ENCODE results near the gene TENM4. TPM values are rescaled to one million over a fixed set of nuclear protein-coding genes. Genes with fewer than 3 reads are reported as not detected.

TENM4 gene
- total RNA-seq, 2 experiments from 2014 or later = not detected

GRCh38 chr11:78800756-78801155 lies 640.1 kb downstream of the TENM4 start:
- H3K36me3 ChIP-seq (ENCODE audit: insufficient read depth, low read length) = no peaks in the 10 kb centered on the region
- intact Hi-C loops (cut with micrococcal nuclease; ENCODE audit: unreplicated experiment) = no loop called here
- POLR2A ChIA-PET = interaction anchor here (0.6 kb wide), 1 partner anchor 10 kb away, joined by 3 read pairs; no protein-coding TSS in a partner anchor
- no peak for DNase-seq (ENCODE audit: low spot score)
- no peak overlapping the region for H3K4me3 ChIP-seq (ENCODE audit: low read depth, low read length, poor library complexity, severe bottlenecking)
- H4K20me1 ChIP-seq (ENCODE audit: insufficient read depth, low read length) = no peaks in the 10 kb centered on the region
- BruUV-seq (replicated peaks) = no TSS peak
- no peaks in the 10 kb centered on the region for H3K4me1 ChIP-seq (ENCODE audit: insufficient read depth, low read length, poor library complexity, severe bottlenecking)
- H3K4me2 ChIP-seq (ENCODE audit: low read length) = no peak overlapping the region
- TF ChIP-seq CTCF (conservative IDR thresholded peaks at IDR 0.05; ENCODE audit: low read length) = no peak
- no peak for TF ChIP-seq EZH2phosphoT487 (IDR thresholded peaks at IDR 0.05; ENCODE audit: borderline replicate concordance, low read depth, low read length)
- no peaks in the 10 kb centered on the region for H3K79me2 ChIP-seq (ENCODE audit: insufficient read depth, low read depth, low read length)
- H3K9me2 ChIP-seq (ENCODE audit: insufficient read depth, low read length) = no peaks in the 10 kb centered on the region
- H3K9me3 ChIP-seq (ENCODE audit: low read length) = no peaks in the 10 kb centered on the region
- CTCF ChIA-PET (ENCODE audit: unreplicated experiment) = no interaction called here
- no peak overlapping the region for H2AFZ ChIP-seq (ENCODE audit: low read length)
- H3K27ac ChIP-seq (ENCODE audit: low read depth, low read length, poor library complexity, severe bottlenecking) = no peak overlapping the region

- Histone ChIP-seq H3K4me1 (ENCODE audit: insufficient read depth, low read length, poor library complexity, severe bottlenecking) (no peaks in the 10 kb centered on the region), H3K9me2 (ENCODE audit: insufficient read depth, low read length) (no peaks in the 10 kb centered on the region), H3K36me3 (ENCODE audit: insufficient read depth, low read length) (no peaks in the 10 kb centered on the region), H3K79me2 (ENCODE audit: insufficient read depth, low read depth, low read length) (no peaks in the 10 kb centered on the region), H4K20me1 (ENCODE audit: insufficient read depth, low read length) (no peaks in the 10 kb centered on the region), H3K4me2 (ENCODE audit: low read length) (no peak overlapping the region), H3K27ac (ENCODE audit: low read depth, low read length, poor library complexity, severe bottlenecking) (no peak overlapping the region), H3K4me3 (ENCODE audit: low read depth, low read length, poor library complexity, severe bottlenecking) (no peak overlapping the region), H3K9me3 (ENCODE audit: low read length) (no peaks in the 10 kb centered on the region), H2AFZ (ENCODE audit: low read length) (no peak overlapping the region)
- ChIA-PET CTCF (ENCODE audit: unreplicated experiment) (no interaction called here), POLR2A (no interaction called here)
- TF ChIP-seq EZH2phosphoT487 (IDR thresholded peaks at IDR 0.05; ENCODE audit: borderline replicate concordance, low read depth, low read length) (no peak), CTCF (conservative IDR thresholded peaks at IDR 0.05; ENCODE audit: low read length) (no peak)
- no peak for DNase-seq (ENCODE audit: low spot score)
- intact Hi-C loops (cut with micrococcal nuclease; ENCODE audit: unreplicated experiment) = no loop called here
- BruUV-seq (replicated peaks) = no TSS peak
Observed at GRCh38 chr11:78800096-78800690, 640.6 kb downstream of the TENM4 start.

GRCh38 chr11:78798663-78799062 lies 642.2 kb downstream of the TENM4 start:
- no peaks in the 10 kb centered on the region for H3K9me3 ChIP-seq (ENCODE audit: low read length)
- intact Hi-C loops (cut with micrococcal nuclease; ENCODE audit: unreplicated experiment) = loop anchor here (10.0 kb wide), 1 partner anchor 154 kb away; no protein-coding TSS in a partner anchor
- no peaks in the 10 kb centered on the region for H4K20me1 ChIP-seq (ENCODE audit: insufficient read depth, low read length)
- peak; percentile 46 for DNase-seq (ENCODE audit: low spot score)
- no peaks in the 10 kb centered on the region for H3K9me2 ChIP-seq (ENCODE audit: insufficient read depth, low read length)
- no peaks in the 10 kb centered on the region for H3K36me3 ChIP-seq (ENCODE audit: insufficient read depth, low read length)
- no peak overlapping the region for H3K4me2 ChIP-seq (ENCODE audit: low read length)
- H3K27ac ChIP-seq (ENCODE audit: low read depth, low read length, poor library complexity, severe bottlenecking) = no peak overlapping the region
- ChIA-PET CTCF (ENCODE audit: unreplicated experiment) (interaction anchor here (0.7 kb wide), 1 partner anchor 69 kb away, joined by 3 read pairs; no protein-coding TSS in a partner anchor), POLR2A (interaction anchor here (0.5 kb wide), 1 partner anchor 1081 kb away, joined by 3 read pairs; no protein-coding TSS in a partner anchor)
- no peak overlapping the region for H3K4me3 ChIP-seq (ENCODE audit: low read depth, low read length, poor library complexity, severe bottlenecking)
- H3K79me2 ChIP-seq (ENCODE audit: insufficient read depth, low read depth, low read length) = no peaks in the 10 kb centered on the region
- BruUV-seq (replicated peaks) = no TSS peak
- H2AFZ ChIP-seq (ENCODE audit: low read length) = no peak overlapping the region
- H3K4me1 ChIP-seq (ENCODE audit: insufficient read depth, low read length, poor library complexity, severe bottlenecking) = no peaks in the 10 kb centered on the region
- peak; percentile 85 for TF ChIP-seq CTCF (conservative IDR thresholded peaks at IDR 0.05; ENCODE audit: low read length)
- no peak for TF ChIP-seq EZH2phosphoT487 (IDR thresholded peaks at IDR 0.05; ENCODE audit: borderline replicate concordance, low read depth, low read length)
